PC-9 (cell line): ENCODE results near the gene CRYL1.

Experiments
- EZH2 ChIP-seq: fragments of 200-600 bp; sonication (generic); IDR thresholded peaks from 2 replicates; pipeline ENCODE4 v1.8.0; 2017; ENCODE audit warnings: antibody characterized with exemption, low read depth
- TF ChIP-seq, protein P1 (sequence below): fragments of 200-600 bp; sonication (generic); conservative IDR thresholded peaks from 2 replicates; pipeline ENCODE4 v1.6.1; 2017; ENCODE audit warnings: mixed run types, antibody characterized with exemption, mild to moderate bottlenecking, moderate library complexity

DNA sequence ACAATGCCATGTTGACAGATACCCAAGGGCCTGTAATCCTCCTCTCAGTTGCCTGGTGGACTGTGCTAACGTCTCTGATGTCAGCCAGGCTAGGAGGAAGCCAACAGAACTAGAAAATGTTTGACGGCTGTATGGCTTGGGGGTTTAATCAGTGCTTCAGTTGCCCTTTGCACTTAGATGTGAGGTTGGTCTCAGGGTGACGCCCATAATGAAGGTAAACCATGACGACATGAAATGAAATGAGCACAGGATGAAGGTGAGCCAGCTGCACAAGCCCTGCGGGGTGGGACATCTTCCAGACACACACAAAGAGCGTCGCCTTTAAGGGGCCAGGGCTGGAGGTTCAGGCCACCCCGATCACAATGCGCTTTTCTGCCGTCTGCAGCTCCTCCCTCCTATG, 127.2 kb downstream of the CRYL1 start:
- TF ChIP-seq, protein P1, sequence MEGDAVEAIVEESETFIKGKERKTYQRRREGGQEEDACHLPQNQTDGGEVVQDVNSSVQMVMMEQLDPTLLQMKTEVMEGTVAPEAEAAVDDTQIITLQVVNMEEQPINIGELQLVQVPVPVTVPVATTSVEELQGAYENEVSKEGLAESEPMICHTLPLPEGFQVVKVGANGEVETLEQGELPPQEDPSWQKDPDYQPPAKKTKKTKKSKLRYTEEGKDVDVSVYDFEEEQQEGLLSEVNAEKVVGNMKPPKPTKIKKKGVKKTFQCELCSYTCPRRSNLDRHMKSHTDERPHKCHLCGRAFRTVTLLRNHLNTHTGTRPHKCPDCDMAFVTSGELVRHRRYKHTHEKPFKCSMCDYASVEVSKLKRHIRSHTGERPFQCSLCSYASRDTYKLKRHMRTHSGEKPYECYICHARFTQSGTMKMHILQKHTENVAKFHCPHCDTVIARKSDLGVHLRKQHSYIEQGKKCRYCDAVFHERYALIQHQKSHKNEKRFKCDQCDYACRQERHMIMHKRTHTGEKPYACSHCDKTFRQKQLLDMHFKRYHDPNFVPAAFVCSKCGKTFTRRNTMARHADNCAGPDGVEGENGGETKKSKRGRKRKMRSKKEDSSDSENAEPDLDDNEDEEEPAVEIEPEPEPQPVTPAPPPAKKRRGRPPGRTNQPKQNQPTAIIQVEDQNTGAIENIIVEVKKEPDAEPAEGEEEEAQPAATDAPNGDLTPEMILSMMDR, result no peak
- TF ChIP-seq EZH2, result no peak
